Fibroblast of lung (primary cell): Measurements from ENCODE around the gene TEX52. TPM values are rescaled to one million over a fixed set of nuclear protein-coding genes. Genes with fewer than 3 reads are reported as not detected.

ENCODE experiments used
- DNase-seq, 2 donors: peaks; one replicate each; pipeline versions ENCODE4 v3.0.0 to v3.0.0-alpha.2; 2010; ENCODE audit warnings: low read depth in 2 of 2
- H2AFZ ChIP-seq: 2 replicates; pipeline ENCODE4 v1.5.1; 2012; ENCODE audit warnings: low read length, control low read depth, inconsistent platforms
- H3K27ac ChIP-seq: 2 replicates; pipeline ENCODE4 v1.5.1; 2011; ENCODE audit warnings: low read length, control low read depth; ENCODE audit not compliant: insufficient read depth
- H3K27me3 ChIP-seq: 2 replicates; pipeline ENCODE4 v1.5.1; 2011; ENCODE audit warnings: mild to moderate bottlenecking, low read length; ENCODE audit not compliant: control insufficient read depth, insufficient read depth
- H3K36me3 ChIP-seq: 2 replicates; pipeline ENCODE4 v1.5.1; 2011; ENCODE audit warnings: low read length; ENCODE audit not compliant: control insufficient read depth, insufficient read depth
- H3K4me1 ChIP-seq: 2 replicates; pipeline ENCODE4 v1.5.1; 2011; ENCODE audit warnings: low read length; ENCODE audit not compliant: control insufficient read depth, insufficient read depth; ENCODE audit errors: extremely low read depth
- H3K4me2 ChIP-seq: 2 replicates; pipeline ENCODE4 v1.5.1; 2011; ENCODE audit warnings: low read length, control low read depth; ENCODE audit not compliant: insufficient read depth; ENCODE audit errors: extremely low read depth
- H3K4me3 ChIP-seq, 4 experiments: fragments of 200-600 bp in 1 of 4; sonication (generic) in 1 of 4; replicated peaks in 1 of 4; 2 replicates each; pipeline ENCODE4 v1.5.1; 2011 to 2016; ENCODE audit warnings: low read length in 4 of 4, low read depth in 3 of 4, mild to moderate bottlenecking in 3 of 4, control low read depth in 2 of 4, inconsistent platforms in 1 of 4, mixed read lengths in 1 of 4; ENCODE audit not compliant: insufficient read depth in 1 of 4; ENCODE audit errors: control extremely low read depth in 1 of 4
- H3K79me2 ChIP-seq: 2 replicates; pipeline ENCODE4 v1.5.1; 2012; ENCODE audit warnings: mild to moderate bottlenecking, low read length, inconsistent platforms; ENCODE audit not compliant: control insufficient read depth, insufficient read depth
- H3K9ac ChIP-seq: 2 replicates; pipeline ENCODE4 v1.5.1; 2011; ENCODE audit warnings: mild to moderate bottlenecking, low read length, control low read depth; ENCODE audit not compliant: insufficient read depth
- H3K9me3 ChIP-seq: 2 replicates; pipeline ENCODE4 v1.5.1; 2012; ENCODE audit warnings: low read depth, low read length; ENCODE audit not compliant: control insufficient read depth, insufficient read depth
- H4K20me1 ChIP-seq: 2 replicates; pipeline ENCODE4 v1.5.1; 2011; ENCODE audit warnings: low read length; ENCODE audit not compliant: control insufficient read depth, insufficient read depth; ENCODE audit errors: extremely low read depth
- EZH2 ChIP-seq: IDR thresholded peaks from 2 replicates; pipeline ENCODE4 v1.5.1; 2012; ENCODE audit warnings: low read length, control low read depth, mild to moderate bottlenecking; ENCODE audit errors: missing control alignments
- polyA plus RNA-seq, 2 donors: library from polyadenylated mRNA; depleted of rRNA in 1 of 2; stranded (reverse) in 1 of 2; unstranded in 1 of 2; fragments of >200 nt; gene quantifications; 2 replicates each; pipeline ENCODE4 v1.2.1, GENCODE V29; 2011 to 2012; ENCODE audit warnings: missing spikeins in 1 of 2
- total RNA-seq: library from RNA; depleted of rRNA; stranded (reverse); fragments of >200 nt; gene quantifications from 2 replicates; pipeline ENCODE4 v1.2.1, GENCODE V29; 2014
- TF ChIP-seq, protein P1 (sequence below), 2 donors: IDR thresholded peaks in 1 of 2; conservative IDR thresholded peaks in 1 of 2; 1 replicate in 1 of 2; 2 replicates in 1 of 2; pipeline ENCODE4 v1.5.1; 2011 to 2012; ENCODE audit warnings: low read length in 2 of 2, control low read depth in 1 of 2, inconsistent platforms in 1 of 2, low read depth in 1 of 2, mild to moderate bottlenecking in 1 of 2

The TEX52 gene
- total and polyA plus RNA-seq, 2 donors (not counting 1 experiment from before 2014, with no cell fraction given): not detected

DNA sequence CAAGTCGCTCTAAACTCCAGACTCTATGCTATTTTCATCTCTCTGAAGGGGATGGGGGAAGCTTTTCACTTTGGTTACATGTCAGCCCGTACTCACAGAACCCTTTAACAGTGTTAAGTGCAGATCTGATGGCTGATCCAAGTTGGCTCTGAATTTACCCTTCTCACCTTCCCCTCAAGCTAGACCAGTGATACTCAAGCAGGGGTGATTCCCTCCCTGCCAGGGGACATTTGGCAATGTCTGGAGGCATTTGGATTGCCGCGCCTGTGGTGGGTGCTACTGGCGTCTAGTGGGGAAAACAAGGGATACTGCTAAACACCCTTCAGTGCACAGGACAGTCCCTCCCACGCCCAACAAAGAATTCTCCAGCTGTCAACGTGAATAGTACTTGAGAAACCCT lies 6.0 kb upstream of the TEX52 start:
- H3K4me2 ChIP-seq: no peak overlapping the region
- H3K9ac ChIP-seq: no peak overlapping the region
- H3K4me3 ChIP-seq: no peak overlapping the region
- no peak overlapping the region for H3K27ac ChIP-seq
- H3K4me1 ChIP-seq: peaks cover 2% of the 10 kb centered on the region
- H3K9me3 ChIP-seq: no peaks in the 10 kb centered on the region
- no peaks in the 10 kb centered on the region for H3K79me2 ChIP-seq
- no peak overlapping the region for H2AFZ ChIP-seq
- H3K36me3 ChIP-seq: peaks cover 8% of the 10 kb centered on the region
- DNase-seq: no peak
- H3K27me3 ChIP-seq: no peaks in the 10 kb centered on the region
- no peaks in the 10 kb centered on the region for H4K20me1 ChIP-seq
- TF ChIP-seq, protein P1, sequence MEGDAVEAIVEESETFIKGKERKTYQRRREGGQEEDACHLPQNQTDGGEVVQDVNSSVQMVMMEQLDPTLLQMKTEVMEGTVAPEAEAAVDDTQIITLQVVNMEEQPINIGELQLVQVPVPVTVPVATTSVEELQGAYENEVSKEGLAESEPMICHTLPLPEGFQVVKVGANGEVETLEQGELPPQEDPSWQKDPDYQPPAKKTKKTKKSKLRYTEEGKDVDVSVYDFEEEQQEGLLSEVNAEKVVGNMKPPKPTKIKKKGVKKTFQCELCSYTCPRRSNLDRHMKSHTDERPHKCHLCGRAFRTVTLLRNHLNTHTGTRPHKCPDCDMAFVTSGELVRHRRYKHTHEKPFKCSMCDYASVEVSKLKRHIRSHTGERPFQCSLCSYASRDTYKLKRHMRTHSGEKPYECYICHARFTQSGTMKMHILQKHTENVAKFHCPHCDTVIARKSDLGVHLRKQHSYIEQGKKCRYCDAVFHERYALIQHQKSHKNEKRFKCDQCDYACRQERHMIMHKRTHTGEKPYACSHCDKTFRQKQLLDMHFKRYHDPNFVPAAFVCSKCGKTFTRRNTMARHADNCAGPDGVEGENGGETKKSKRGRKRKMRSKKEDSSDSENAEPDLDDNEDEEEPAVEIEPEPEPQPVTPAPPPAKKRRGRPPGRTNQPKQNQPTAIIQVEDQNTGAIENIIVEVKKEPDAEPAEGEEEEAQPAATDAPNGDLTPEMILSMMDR (conservative IDR thresholded peaks at IDR 0.05 in 1 of 2, IDR thresholded peaks at IDR 0.05 in 1 of 2; ENCODE audit: low read depth in 1 of 2, low read length in 2 of 2): no peak
- no peak for TF ChIP-seq EZH2

DNA sequence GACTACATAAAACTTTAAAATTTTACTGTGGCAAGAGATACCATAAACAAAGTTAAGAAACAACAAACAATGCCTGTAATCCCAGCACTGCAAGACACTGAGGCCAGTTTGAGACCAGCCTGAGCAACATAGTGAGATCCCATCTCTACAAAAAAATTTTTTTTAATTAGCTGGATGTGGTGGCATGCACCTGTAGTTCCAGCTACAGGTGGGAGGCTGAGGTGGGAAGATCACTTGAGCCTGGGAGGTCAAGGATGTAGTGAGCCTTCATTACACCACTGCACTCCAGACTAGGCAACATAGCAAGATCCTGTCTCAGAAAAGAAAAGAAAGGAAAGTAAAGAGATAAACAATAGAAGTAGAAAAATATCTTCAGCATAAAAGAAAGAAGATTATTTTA lies 3.3 kb upstream of the TEX52 start:
- Histone ChIP-seq H3K9me3 (no peaks in the 10 kb centered on the region), H3K4me1 (peaks cover 2% of the 10 kb centered on the region), H2AFZ (no peak overlapping the region), H3K4me2 (no peak overlapping the region), H3K9ac (no peak overlapping the region), H4K20me1 (no peaks in the 10 kb centered on the region), H3K4me3 (no peak overlapping the region), H3K36me3 (peaks cover 4% of the 10 kb centered on the region), H3K79me2 (no peaks in the 10 kb centered on the region), H3K27ac (no peak overlapping the region), H3K27me3 (no peaks in the 10 kb centered on the region)
- no peak for DNase-seq
- TF ChIP-seq, protein P1 (conservative IDR thresholded peaks at IDR 0.05 in 1 of 2, IDR thresholded peaks at IDR 0.05 in 1 of 2; ENCODE audit: low read depth in 1 of 2, low read length in 2 of 2): no peak
- TF ChIP-seq EZH2: no peak

DNA sequence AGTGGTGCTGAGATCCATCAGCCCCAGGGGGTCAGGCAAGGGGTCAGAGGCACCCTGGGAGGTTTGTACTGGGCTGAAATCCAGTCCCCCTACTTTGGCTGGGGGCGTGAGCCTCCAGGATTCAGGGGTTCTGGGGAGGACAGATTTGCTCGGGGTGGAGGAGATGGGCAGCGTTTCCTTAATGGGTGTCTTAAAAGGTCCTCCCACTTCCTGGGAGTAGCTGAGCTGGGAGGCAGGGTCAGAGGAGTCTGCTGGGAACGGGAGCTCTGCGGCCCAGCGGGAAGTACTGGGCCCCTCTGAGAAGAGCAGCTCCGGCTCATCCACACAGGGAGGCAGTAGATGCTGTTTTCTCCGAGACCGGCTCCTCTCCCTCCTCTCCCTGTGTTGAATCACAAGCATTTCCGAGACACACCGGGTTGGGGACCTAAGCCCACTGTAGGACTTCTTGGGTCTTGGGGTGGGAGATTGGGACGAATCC lies 2.1 kb upstream of the TEX52 start:
- DNase-seq: no peak
- H3K9ac ChIP-seq: no peak overlapping the region
- H2AFZ ChIP-seq: no peak overlapping the region
- H3K27ac ChIP-seq: no peak overlapping the region
- no peak overlapping the region for H3K4me2 ChIP-seq
- H3K4me1 ChIP-seq: peaks cover 2% of the 10 kb centered on the region
- H3K4me3 ChIP-seq: no peak overlapping the region
- TF ChIP-seq, protein P1 (conservative IDR thresholded peaks at IDR 0.05 in 1 of 2, IDR thresholded peaks at IDR 0.05 in 1 of 2; ENCODE audit: low read depth in 1 of 2, low read length in 2 of 2): no peak
- TF ChIP-seq EZH2: no peak
- no peaks in the 10 kb centered on the region for H3K36me3 ChIP-seq
- H3K9me3 ChIP-seq: no peaks in the 10 kb centered on the region
- no peaks in the 10 kb centered on the region for H3K79me2 ChIP-seq
- H4K20me1 ChIP-seq: no peaks in the 10 kb centered on the region
- no peaks in the 10 kb centered on the region for H3K27me3 ChIP-seq
